LNCaP clone FGC (cell line): ENCODE data around the gene TMEM132D.

Experiments
- DNase-seq: peaks from one replicate; pipeline ENCODE4 v3.0.0-alpha.2; 2011; ENCODE audit warnings: low read depth
- H3K4me3 ChIP-seq: 2 replicates; pipeline ENCODE4 v1.5.1; 2011; ENCODE audit warnings: mild to moderate bottlenecking, low read depth, low read length, control low read depth
- TF ChIP-seq, protein P1 (sequence below): IDR thresholded peaks from 2 replicates; pipeline ENCODE4 v1.5.1; 2012; ENCODE audit warnings: mild to moderate bottlenecking; ENCODE audit not compliant: control insufficient read depth, insufficient read depth; ENCODE audit errors: extremely low read depth

TMEM132D gene

DNA sequence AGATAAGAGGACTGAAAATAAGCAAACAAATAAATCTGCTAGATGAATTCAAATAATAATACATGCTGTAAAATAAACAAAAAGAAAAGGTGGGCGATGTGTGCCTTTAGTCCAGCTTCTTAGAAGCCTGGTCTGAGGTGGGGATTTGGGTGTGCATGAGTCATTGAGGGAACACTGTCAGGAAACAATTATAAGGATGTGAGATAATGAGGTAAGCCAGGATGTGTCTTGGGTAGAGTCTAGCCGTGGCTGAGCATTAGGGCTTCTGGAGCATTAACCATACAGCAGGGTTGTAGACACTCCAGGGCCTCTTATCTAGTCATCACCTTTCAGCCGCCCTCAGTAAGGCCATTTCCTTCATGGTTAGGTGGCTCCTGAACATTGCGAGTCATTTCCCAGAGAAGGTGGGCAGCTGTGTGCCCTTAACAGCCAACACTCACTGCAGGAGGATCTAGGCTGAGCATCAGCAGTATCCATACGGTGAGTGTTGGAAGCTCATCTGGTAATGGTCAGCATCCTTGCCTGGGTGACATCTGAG is 645.0 kb downstream of the TMEM132D start:
- no peak overlapping the region for H3K4me3 ChIP-seq
- TF ChIP-seq, protein P1, sequence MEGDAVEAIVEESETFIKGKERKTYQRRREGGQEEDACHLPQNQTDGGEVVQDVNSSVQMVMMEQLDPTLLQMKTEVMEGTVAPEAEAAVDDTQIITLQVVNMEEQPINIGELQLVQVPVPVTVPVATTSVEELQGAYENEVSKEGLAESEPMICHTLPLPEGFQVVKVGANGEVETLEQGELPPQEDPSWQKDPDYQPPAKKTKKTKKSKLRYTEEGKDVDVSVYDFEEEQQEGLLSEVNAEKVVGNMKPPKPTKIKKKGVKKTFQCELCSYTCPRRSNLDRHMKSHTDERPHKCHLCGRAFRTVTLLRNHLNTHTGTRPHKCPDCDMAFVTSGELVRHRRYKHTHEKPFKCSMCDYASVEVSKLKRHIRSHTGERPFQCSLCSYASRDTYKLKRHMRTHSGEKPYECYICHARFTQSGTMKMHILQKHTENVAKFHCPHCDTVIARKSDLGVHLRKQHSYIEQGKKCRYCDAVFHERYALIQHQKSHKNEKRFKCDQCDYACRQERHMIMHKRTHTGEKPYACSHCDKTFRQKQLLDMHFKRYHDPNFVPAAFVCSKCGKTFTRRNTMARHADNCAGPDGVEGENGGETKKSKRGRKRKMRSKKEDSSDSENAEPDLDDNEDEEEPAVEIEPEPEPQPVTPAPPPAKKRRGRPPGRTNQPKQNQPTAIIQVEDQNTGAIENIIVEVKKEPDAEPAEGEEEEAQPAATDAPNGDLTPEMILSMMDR = no peak
- DNase-seq = no peak

DNA sequence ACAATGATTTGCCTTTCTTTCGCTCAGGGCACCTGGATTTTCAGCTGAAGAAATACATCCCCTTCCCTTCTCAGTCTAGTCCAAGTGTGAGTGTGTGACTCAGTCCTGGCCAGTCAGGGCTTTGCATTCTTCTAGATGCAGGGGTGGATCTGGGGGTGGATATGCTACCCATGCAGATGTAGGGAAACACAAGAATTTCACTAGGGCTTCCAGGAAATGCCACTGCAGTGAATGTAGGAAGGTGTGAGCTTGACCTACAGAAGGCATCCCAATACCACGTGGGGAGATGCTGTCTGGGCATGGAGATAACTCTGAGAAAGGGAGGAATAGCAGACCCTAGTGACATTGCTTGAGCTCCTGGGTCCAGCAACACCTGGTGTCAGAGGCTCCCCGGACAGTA is 646.3 kb downstream of the TMEM132D start:
- DNase-seq = no peak
- no peak overlapping the region for H3K4me3 ChIP-seq
- TF ChIP-seq, protein P1 = no peak

DNA sequence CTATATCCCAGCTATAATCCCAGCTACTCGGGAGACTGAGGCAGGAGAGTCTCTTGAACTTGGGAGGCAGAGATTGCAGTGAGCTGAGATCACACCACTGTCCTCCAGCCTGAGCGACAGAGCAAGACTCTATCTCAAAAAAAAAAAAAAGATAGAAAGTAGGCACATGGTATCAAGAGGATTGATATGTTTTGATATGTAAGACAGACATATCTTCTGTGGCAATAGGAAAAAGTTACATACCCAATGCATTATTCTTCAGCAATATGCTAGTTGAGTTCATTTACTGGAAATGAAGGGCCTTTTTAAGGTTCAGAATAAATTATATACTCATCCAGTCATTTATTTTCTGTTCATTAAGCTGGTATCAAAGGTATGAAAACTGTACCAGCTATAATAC is 657.2 kb downstream of the TMEM132D start:
- no peak for DNase-seq
- no peak overlapping the region for H3K4me3 ChIP-seq
- TF ChIP-seq, protein P1 = no peak

DNA sequence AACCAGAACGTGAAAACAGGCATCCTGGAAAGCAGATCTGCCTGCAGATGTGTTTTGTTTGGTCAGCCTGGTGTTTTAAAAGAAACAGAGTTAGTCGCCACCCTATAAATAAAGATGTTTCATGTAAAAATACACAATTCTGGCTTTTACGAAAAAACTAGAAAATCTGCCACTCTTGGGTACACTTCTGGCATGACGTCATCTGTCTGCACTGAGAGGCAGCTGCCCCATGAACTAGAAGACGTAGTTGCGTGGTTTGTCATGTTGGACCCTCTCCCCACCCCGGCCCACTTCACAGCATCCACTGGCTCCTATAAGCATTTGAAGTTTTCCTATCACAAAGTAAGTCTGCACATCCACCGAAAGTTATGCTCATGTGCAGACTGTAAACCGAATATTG is 658.1 kb downstream of the TMEM132D start:
- no peak overlapping the region for H3K4me3 ChIP-seq
- DNase-seq = no peak
- TF ChIP-seq, protein P1 = no peak

DNA sequence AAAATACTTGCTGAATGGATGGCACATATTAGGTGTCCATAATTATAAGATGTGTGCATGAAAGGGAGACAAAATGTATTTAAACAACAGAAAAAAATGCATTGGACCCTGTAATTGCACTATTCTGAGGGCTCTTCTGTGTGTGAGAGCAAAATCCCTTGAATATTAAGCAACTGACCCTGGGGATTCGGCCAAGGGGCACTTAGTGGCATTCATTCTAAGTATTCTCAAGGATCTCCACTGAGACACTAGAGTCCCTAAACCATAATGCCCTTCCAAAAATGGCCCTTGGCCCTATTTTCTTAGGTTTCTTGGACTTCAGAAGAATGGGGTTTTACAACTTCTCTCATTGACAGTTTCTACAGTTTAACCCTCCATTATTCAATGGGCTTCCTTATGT is 662.0 kb downstream of the TMEM132D start:
- no peak overlapping the region for H3K4me3 ChIP-seq
- TF ChIP-seq, protein P1 = no peak
- no peak for DNase-seq

DNA sequence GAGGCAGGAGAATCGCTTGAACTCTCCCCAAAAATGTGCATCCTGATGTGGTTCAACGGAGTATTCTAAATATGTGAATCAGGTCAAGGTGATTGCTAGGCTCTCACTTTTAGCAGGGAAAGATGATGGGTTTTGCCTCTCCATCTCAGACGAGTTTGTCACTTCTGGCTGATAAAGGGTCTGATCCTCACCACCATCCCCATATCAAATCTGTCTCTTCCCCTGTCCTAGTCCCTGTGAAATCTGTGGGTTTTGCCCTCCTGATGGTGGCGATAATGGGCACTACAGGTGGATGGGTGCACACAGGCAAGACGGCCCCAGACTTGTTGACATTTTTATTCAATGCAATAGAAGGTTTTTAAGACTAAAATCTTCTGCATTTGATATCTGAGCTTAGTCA is 665.9 kb downstream of the TMEM132D start:
- no peak for DNase-seq
- H3K4me3 ChIP-seq = no peak overlapping the region
- TF ChIP-seq, protein P1 = no peak

DNA sequence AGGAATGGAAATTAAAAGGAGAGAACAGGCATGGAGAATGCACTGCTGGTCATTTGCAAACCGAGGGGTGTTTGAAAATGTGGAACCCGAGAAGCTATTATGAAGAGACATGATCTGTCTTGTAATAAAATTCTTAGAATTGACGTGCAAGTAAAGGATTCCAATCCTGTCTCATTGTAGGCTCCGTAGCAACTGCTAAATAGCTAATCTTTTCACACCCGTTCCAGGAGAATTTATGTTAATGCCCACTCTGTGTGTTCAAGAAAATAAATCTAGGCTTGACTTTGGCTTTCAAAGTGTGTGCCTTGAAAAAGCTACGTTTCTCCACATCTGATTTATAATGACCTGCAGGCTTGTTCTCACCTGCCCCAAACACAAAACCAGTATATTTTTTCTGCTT is 669.6 kb downstream of the TMEM132D start:
- TF ChIP-seq, protein P1 = no peak
- no peak overlapping the region for H3K4me3 ChIP-seq
- DNase-seq = no peak
